Heart left ventricle (tissue), 13 donors: ENCODE results near the gene GANC.

Source experiments
- CTCF ChIP-seq, 12 donors: fragments of 200-600 bp; sonication (generic) in 4 of 12; IDR thresholded peaks; one replicate each; pipeline versions ENCODE4 v1.5.0 to v1.8.0; 2018 to 2022; ENCODE audit warnings: antibody characterized with exemption in 12 of 12, mild to moderate bottlenecking in 5 of 12
- POLR2A ChIP-seq, 2 donors: fragments of 450-650 bp; IDR thresholded peaks; one replicate each; pipeline ENCODE4 v1.6.1; 2017; ENCODE audit warnings: antibody characterized with exemption in 2 of 2, mild to moderate bottlenecking in 2 of 2, moderate library complexity in 2 of 2
- donor health status: ischemic (EF 13 %, LVEDD 7.1; RV severe dilation, severe dysfunction).
- donor health status: DM: no; HTN: yes; CAD: no.
- donor health status: DM: no; HTN: no; CAD: no.
- donor health status: ischemic (EF 25% LVEDD 6.9; RV normal size, moderate dysfunction).
- donor health status: ischemic (EF 25% LVEDD 5.7; RV mildly dilated, moderate dysfunction).
- donor health status: ischemic (EF 35%, LVEDD 5.7; RV mildly dilated, moderate dysfunction).
- donor health status: nonischemic (EF 11% LVEDD 7.7; RV severe dilation, severe dysfunction).
- donor health status: DM: yes; HTN: yes; CAD: no.
- donor health status: PGD.
- donor health status: ischemic (EF 29% LVEDD 5.4; RV normal size, mild dysfunction).
- donor health status: nonischemic (EF 23%, LVEDD 6.1; RV moderate dilation, normal function).

GRCh38 chr15:42287931-42288330 is 14.9 kb downstream of the GANC start:
- TF ChIP-seq POLR2A (IDR thresholded peaks at IDR 0.05) (no peak), CTCF (IDR thresholded peaks at IDR 0.05) (no peak)
